H1 (cell line): Measurements from ENCODE around the gene CDR2. TPM values are rescaled to one million over a fixed set of nuclear protein-coding genes. Genes with fewer than 3 reads are reported as not detected.

ENCODE experiments used
- CTCF ChIA-PET: fragments of 300-600 bp; sonication (Branson Sonifier 250); formaldehyde crosslinking; loops from one replicate; lab custom pipeline; 2021; ENCODE audit not compliant: partially characterized antibody; lab: Charles Lee
- POLR2A ChIA-PET: fragments of 300-600 bp; sonication (Branson Sonifier 250); formaldehyde crosslinking; loops from one replicate; lab custom pipeline; 2021; ENCODE audit warnings: inconsistent platforms; ENCODE audit not compliant: partially characterized antibody; lab: Charles Lee
- DNase-seq, 2 experiments: peaks; one replicate each; pipeline versions ENCODE4 v3.0.0 to v3.0.0-alpha.2; 2010 to 2022; ENCODE audit warnings: low spot score in 2 of 2, low read depth in 1 of 2, mixed read lengths in 1 of 2
- FAIRE-seq: peaks from 2 replicates; lab custom pipeline; 2011; peaks lifted over from hg19 to GRCh38; lab: Jason Lieb, UNC
- H2AFZ ChIP-seq: 2 replicates; pipeline ENCODE4 v1.8.1; 2012; ENCODE audit warnings: low read length, inconsistent platforms
- H2AK5ac ChIP-seq: 2 replicates; pipeline ENCODE4 v1.6.1; 2013; ENCODE audit warnings: low read depth, low read length
- H2BK120ac ChIP-seq: replicated peaks from 2 replicates; pipeline ENCODE3; 2013; ENCODE audit warnings: low read depth, low read length, inconsistent platforms
- H2BK12ac ChIP-seq: 2 replicates; pipeline ENCODE4 v1.6.1; 2013; ENCODE audit warnings: low read depth, low read length
- H2BK15ac ChIP-seq: 2 replicates; pipeline ENCODE4 v1.6.1; 2013; ENCODE audit warnings: low read length
- H2BK20ac ChIP-seq: 2 replicates; pipeline ENCODE4 v1.6.1; 2013; ENCODE audit warnings: low read length
- H2BK5ac ChIP-seq: 2 replicates; pipeline ENCODE4 v1.6.1; 2013; ENCODE audit warnings: low read depth, low read length
- H3K14ac ChIP-seq: 2 replicates; pipeline ENCODE4 v1.6.1; 2013; ENCODE audit warnings: inconsistent platforms; ENCODE audit not compliant: insufficient read length
- H3K18ac ChIP-seq: 2 replicates; pipeline ENCODE4 v1.6.1; 2013; ENCODE audit warnings: low read length; ENCODE audit errors: extremely low read depth
- H3K23ac ChIP-seq: 2 replicates; pipeline ENCODE4 v1.6.1; 2013; ENCODE audit warnings: inconsistent platforms; ENCODE audit not compliant: insufficient read length
- H3K23me2 ChIP-seq: 2 replicates; pipeline ENCODE4 v1.6.1; 2013; ENCODE audit warnings: low read depth, low read length
- H3K27ac ChIP-seq: 2 replicates; pipeline ENCODE4 v1.6.1; 2011; ENCODE audit warnings: low read depth, low read length, inconsistent platforms
- H3K27me3 ChIP-seq, 4 experiments: replicated peaks in 1 of 4; 1 replicate in 1 of 4; 2 replicates in 3 of 4; pipeline versions ENCODE4 v1.6.1 to v1.8.1; 2011 to 2013; ENCODE audit warnings: low read length in 3 of 4, mild to moderate bottlenecking in 3 of 4, inconsistent platforms in 2 of 4, mixed read lengths in 2 of 4, moderate library complexity in 1 of 4; ENCODE audit not compliant: control insufficient read depth in 3 of 4, insufficient read depth in 3 of 4; ENCODE audit errors: extremely low read depth in 1 of 4
- H3K36me3 ChIP-seq, 4 experiments: 2 replicates each; pipeline versions ENCODE4 v1.6.1 to v1.8.1; 2011 to 2013; ENCODE audit warnings: mild to moderate bottlenecking in 4 of 4, low read length in 3 of 4, moderate library complexity in 2 of 4, control low read depth in 1 of 4, inconsistent platforms in 1 of 4; ENCODE audit not compliant: insufficient read depth in 4 of 4, control insufficient read depth in 2 of 4
- H3K4ac ChIP-seq: replicated peaks from 2 replicates; pipeline ENCODE3; 2013; ENCODE audit warnings: low read length, low read depth, mixed read lengths, inconsistent platforms; ENCODE audit not compliant: insufficient read length
- H3K4me1 ChIP-seq, 4 experiments: replicated peaks in 1 of 4; 1 replicate in 1 of 4; 2 replicates in 3 of 4; pipeline versions ENCODE4 v1.6.1 to v1.8.1; 2011 to 2013; ENCODE audit warnings: low read length in 3 of 4, inconsistent platforms in 2 of 4, mixed read lengths in 1 of 4; ENCODE audit not compliant: insufficient read depth in 4 of 4, control insufficient read depth in 3 of 4
- H3K4me2 ChIP-seq, 2 experiments: 2 replicates each; pipeline versions ENCODE4 v1.6.1 to v1.8.1; 2011 to 2013; ENCODE audit warnings: low read depth in 2 of 2, low read length in 2 of 2, control low read depth in 1 of 2, inconsistent platforms in 1 of 2, mild to moderate bottlenecking in 1 of 2; ENCODE audit not compliant: insufficient read depth in 1 of 2
- H3K4me3 ChIP-seq, 4 experiments: fragments of 200-600, 300-600 bp in 1 of 4; sonication (generic), shearing (Covaris generic), sonication (Bioruptor Twin) in 1 of 4; 2 replicates each; pipeline versions ENCODE4 v1.5.1 to v1.8.1; 2011 to 2016; ENCODE audit warnings: low read length in 4 of 4, low read depth in 3 of 4, control low read depth in 2 of 4, inconsistent platforms in 2 of 4, mild to moderate bottlenecking in 2 of 4, mixed read lengths in 1 of 4, moderate library complexity in 1 of 4; ENCODE audit not compliant: insufficient read depth in 2 of 4; ENCODE audit errors: extremely low read depth in 1 of 4
- H3K56ac ChIP-seq: replicated peaks from 2 replicates; pipeline ENCODE3; 2013; ENCODE audit warnings: low read depth, mild to moderate bottlenecking, mixed read lengths, low read length, inconsistent platforms; ENCODE audit not compliant: insufficient read length
- H3K79me1 ChIP-seq: 2 replicates; pipeline ENCODE4 v1.6.1; 2013; ENCODE audit warnings: low read depth, low read length, control low read depth
- H3K79me2 ChIP-seq, 2 experiments: 2 replicates each; pipeline versions ENCODE4 v1.6.1 to v1.8.1; 2012 to 2013; ENCODE audit warnings: low read length in 2 of 2, mild to moderate bottlenecking in 2 of 2, inconsistent platforms in 1 of 2; ENCODE audit not compliant: insufficient read depth in 2 of 2, control insufficient read depth in 1 of 2
- H3K9ac ChIP-seq, 4 experiments: replicated peaks in 1 of 4; 1 replicate in 1 of 4; 2 replicates in 3 of 4; pipeline versions ENCODE4 v1.6.1 to v1.8.1; 2011 to 2013; ENCODE audit warnings: low read depth in 3 of 4, low read length in 3 of 4, control low read depth in 2 of 4, mild to moderate bottlenecking in 2 of 4, moderate library complexity in 2 of 4, inconsistent platforms in 1 of 4; ENCODE audit errors: extremely low read depth in 1 of 4
- H3K9me3 ChIP-seq, 2 experiments: 2 replicates each; pipeline versions ENCODE4 v1.6.1 to v1.8.1; 2012 to 2013; ENCODE audit warnings: mild to moderate bottlenecking in 2 of 2, moderate library complexity in 2 of 2, control low read depth in 1 of 2, inconsistent platforms in 1 of 2, low read depth in 1 of 2, low read length in 1 of 2, mixed read lengths in 1 of 2; ENCODE audit not compliant: insufficient read depth in 2 of 2
- H4K20me1 ChIP-seq, 2 experiments: replicated peaks in 1 of 2; 2 replicates each; pipeline versions ENCODE3 to v1.8.1; 2011 to 2013; ENCODE audit warnings: inconsistent platforms in 2 of 2, low read length in 2 of 2, mild to moderate bottlenecking in 1 of 2; ENCODE audit not compliant: insufficient read depth in 2 of 2, control insufficient read depth in 1 of 2
- H4K5ac ChIP-seq: 2 replicates; pipeline ENCODE4 v1.6.1; 2013; ENCODE audit warnings: low read length, low read depth, mixed read lengths, inconsistent platforms; ENCODE audit not compliant: insufficient read length
- H4K8ac ChIP-seq: 2 replicates; pipeline ENCODE4 v1.8.0; 2013; ENCODE audit warnings: mild to moderate bottlenecking, moderate library complexity, low read length, inconsistent platforms; ENCODE audit not compliant: insufficient read depth; ENCODE audit errors: extremely low read depth
- H4K91ac ChIP-seq: replicated peaks from 2 replicates; pipeline ENCODE3; 2013; ENCODE audit warnings: low read length, mixed read lengths, inconsistent platforms; ENCODE audit not compliant: insufficient read length
- GABPA ChIP-seq: IDR thresholded peaks from 2 replicates; pipeline ENCODE4 v1.6.1; 2011; ENCODE audit warnings: mild to moderate bottlenecking, low read length, moderate library complexity, borderline replicate concordance; ENCODE audit not compliant: insufficient read depth
- JUN ChIP-seq: IDR thresholded peaks from 2 replicates; pipeline ENCODE4 v1.6.1; 2011; ENCODE audit warnings: low read depth, mild to moderate bottlenecking, improper control_type of control experiment, low read length
- JUND ChIP-seq: IDR thresholded peaks from 2 replicates; pipeline ENCODE4 v1.6.1; 2011; ENCODE audit warnings: mild to moderate bottlenecking, improper control_type of control experiment, low read length
- SP4 ChIP-seq: IDR thresholded peaks from 2 replicates; pipeline ENCODE4 v1.6.1; 2012; ENCODE audit warnings: low read length, inconsistent platforms
- WGBS, 2 experiments: shearing (Covaris generic) in 1 of 2; methylation state at CpG; one replicate each; pipeline versions ENCODE4 v1.1.6 to v1.1.7; 2013 to 2015; ENCODE audit warnings: low lambda C conversion rate in 2 of 2, mixed read lengths in 2 of 2, inconsistent platforms in 1 of 2, low coverage in 1 of 2, missing lambda C conversion rate in 1 of 2; ENCODE audit not compliant: insufficient replicate concordance in 2 of 2, insufficient coverage in 1 of 2, insufficient read length in 1 of 2; ENCODE audit errors: extremely low coverage in 1 of 2, missing lambda C conversion rate in 1 of 2; 5-methylcytosine and 5-hydroxymethylcytosine counted together
- polyA plus RNA-seq, 7 experiments: library from polyadenylated mRNA; depleted of rRNA in 3 of 7; stranded (reverse) in 5 of 7; unstranded in 2 of 7; fragments of >200 nt in 5 of 7; fragments of 200-250 nt in 2 of 7; gene quantifications; 1 replicate in 5 of 7; 2 replicates in 1 of 7; 4 replicates in 1 of 7; pipeline versions ENCODE4 v1.2.1 to v1.2.3, GENCODE V29; 2011 to 2013; ENCODE audit warnings: missing spikeins in 2 of 7, mixed read lengths in 2 of 7
- total RNA-seq: library from RNA; stranded (reverse); fragmentation: NEBNext Ultra II Directional; extraction: Animal tissue kit (Norgen Biotek cat#: 25700); gene quantifications from 2 replicates; pipeline ENCODE4 v1.2.1, GENCODE V29; 2021

CDR2 gene
- total and polyA plus RNA-seq, 2 of the 8 experiments (the other 6 are each of a cell fraction or from before 2014, with no cell fraction given) = 16.3 to 34.9 TPM

GRCh38 chr16:22353191-22353919 is 21.1 kb downstream of the CDR2 start:
- no peaks in the 10 kb centered on the region; the same call in 1 of the 2 replicates for H3K79me1 ChIP-seq
- H4K91ac ChIP-seq = no peak overlapping the region
- H3K4me3 ChIP-seq = 0 out of 8 replicates have a peak overlapping the region, but pooled peaks of 1 of the 4 experiments have one; percentile 12
- H3K18ac ChIP-seq = 0 out of 2 replicates have a peak overlapping the region, but pooled peaks have one; percentile 21
- no peaks in the 10 kb centered on the region for H3K9me3 ChIP-seq
- CTCF ChIA-PET = interaction anchor here (0.8 to 1.3 kb wide), 4 partner anchors 14 to 74 kb away, joined by 3 to 5 read pairs (median 3); no protein-coding TSS in a partner anchor
- no peak overlapping the region; a peak in 1 of 4 replicates for H3K4me2 ChIP-seq
- 60% methylated on average over 3 of the region's 3 CpGs; no CpG with 5 or more reads in 1 of the 2 experiments for WGBS, 2 experiments
- H4K20me1 ChIP-seq = no peaks in the 10 kb centered on the region
- no peak overlapping the region for H3K14ac ChIP-seq
- H3K23ac ChIP-seq = no peak overlapping the region
- no peak overlapping the region for H2BK15ac ChIP-seq
- H3K27ac ChIP-seq = peak overlapping the region; percentile 33; the same call in 1 of the 2 replicates
- H2BK20ac ChIP-seq = no peak overlapping the region
- H4K5ac ChIP-seq = no peak overlapping the region
- peaks cover 0 to 10% (median 8%) of the 10 kb centered on the region in 4 experiments; a peak in 4 of 7 replicates for H3K4me1 ChIP-seq
- H3K56ac ChIP-seq = no peak overlapping the region
- peak in 1 of 2 experiments; percentile 21 for DNase-seq
- H3K36me3 ChIP-seq = peaks cover 4 to 31% (median 18%) of the 10 kb centered on the region in 4 experiments
- H2BK5ac ChIP-seq = peak overlapping the region; percentile 57; the same call in 1 of the 2 replicates
- no peak for FAIRE-seq
- peak overlapping the region; percentile 50 for H2BK12ac ChIP-seq
- TF ChIP-seq SP4 (no peak), JUN (0 out of 2 replicates have a peak, but pooled peaks have one; percentile 11), GABPA (no peak), JUND (peak; percentile 86; the same call in 1 of the 2 replicates)
- TF ChIP-seq, all 59 proteins: peak for 2
- Histone ChIP-seq H4K8ac (no peak overlapping the region), H3K9ac (no peak overlapping the region), H3K4ac (no peak overlapping the region), H2AK5ac (no peak overlapping the region), H2AFZ (no peak overlapping the region), H3K79me2 (peaks cover 0 to 14% of the 10 kb centered on the region in 2 experiments; a peak in 2 of 4 replicates), H3K23me2 (no peaks in the 10 kb centered on the region; the same call in 1 of the 2 replicates), H3K27me3 (no peaks in the 10 kb centered on the region), H2BK120ac (no peak overlapping the region)
- POLR2A ChIA-PET = interaction anchor here (0.5 to 1.7 kb wide), 5 partner anchors 8 to 17 kb away, joined by 3 to 6 read pairs (median 5); no protein-coding TSS in a partner anchor
